GM18907 (cell line): Measurements from ENCODE around the gene TMEM168.

Experiments used
- ATAC-seq: cut with Tn5 transposase; IDR thresholded peaks from one replicate; pipeline ENCODE4 v1.9.1; 2021; ENCODE audit warnings: mild to moderate bottlenecking, moderate library complexity; ENCODE audit not compliant: unreplicated experiment

TMEM168 gene

DNA sequence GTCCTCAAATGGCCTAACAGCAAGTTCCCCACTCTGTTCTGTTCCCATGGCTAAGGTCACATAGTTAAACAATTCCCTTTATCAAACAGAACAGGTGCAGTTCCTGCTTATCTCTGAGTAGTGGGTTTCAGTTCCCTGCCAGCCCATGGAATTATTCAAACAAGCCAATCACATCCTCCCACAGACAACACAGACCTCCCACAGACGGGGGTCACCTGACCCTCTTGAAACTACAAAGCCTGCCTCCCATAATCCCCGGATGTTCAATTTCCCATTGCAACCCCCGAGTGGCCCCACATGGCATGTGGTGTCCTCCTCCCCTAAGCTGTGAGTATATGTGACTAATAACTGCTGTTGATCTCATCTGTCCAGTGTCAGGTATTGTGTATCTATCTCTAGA is 64.1 kb downstream of the TMEM168 start:
- no peak for ATAC-seq

- no peak for ATAC-seq
These were observed 66.8 kb downstream of the TMEM168 start for GRCh38 chr7:112723416-112723815.

- ATAC-seq: no peak
These were observed 68.8 kb downstream of the TMEM168 start for GRCh38 chr7:112721366-112721765.

- no peak for ATAC-seq
These were observed 74.7 kb downstream of the TMEM168 start for GRCh38 chr7:112715525-112715924.

GRCh38 chr7:112714917-112715316 is 75.3 kb downstream of the TMEM168 start:
- no peak for ATAC-seq
